HepG2 (cell line): Measurements from ENCODE around the gene BTBD19. TPM values are rescaled to one million over a fixed set of nuclear protein-coding genes. Genes with fewer than 3 reads are reported as not detected.

Source experiments
- ATAC-seq: fragments of 200-7000 bp; cut with Tn5 transposase; 3 replicates; pipeline ENCODE4 v1.9.1; 2020; ENCODE audit warnings: mild to moderate bottlenecking, moderate library complexity
- BruUV-seq: library from RNA; stranded (reverse); fragments of 400-500 nt; replicated peaks from 2 replicates; lab custom pipeline; 2021; lab: Mats Ljungman, UMichigan
- CTCF ChIA-PET: fragments of 300-600 bp; formaldehyde crosslinking; extraction: SDS; loops from one replicate; lab custom pipeline; 2021; ENCODE audit warnings: low total read pairs, inconsistent platforms, low intra/inter-chr PET ratio; lab: Yijun Ruan, JAX
- POLR2A ChIA-PET: fragments of 350-600 bp; sonication (Branson Sonifier 250); formaldehyde crosslinking; loops from one replicate; lab custom pipeline; 2020; ENCODE audit warnings: antibody characterized with exemption, inconsistent platforms; lab: Yijun Ruan, JAX
- DNase-seq: peaks from one replicate; pipeline ENCODE4 v3.0.0-alpha.2; 2015; ENCODE audit warnings: low spot score
- FAIRE-seq: peaks from 3 replicates; lab custom pipeline; 2011; peaks lifted over from hg19 to GRCh38; lab: Jason Lieb, UNC
- H2AFZ ChIP-seq: one replicate; pipeline ENCODE4 v1.6.1; 2011; ENCODE audit warnings: low read length, inconsistent platforms
- H3K27ac ChIP-seq: fragments of 300-600 bp; 3 replicates; pipeline ENCODE4 v1.8.0; 2011; ENCODE audit warnings: mixed run types, mild to moderate bottlenecking, mixed read lengths, low read length, inconsistent platforms; ENCODE audit not compliant: insufficient read depth; ENCODE audit errors: extremely low read length
- H3K27me3 ChIP-seq, 2 experiments: fragments of 200-600 bp in 1 of 2; 2 replicates in 1 of 2; 3 replicates in 1 of 2; pipeline versions ENCODE4 v1.6.0 to v1.8.0; 2011; ENCODE audit warnings: low read length in 2 of 2, mild to moderate bottlenecking in 2 of 2, moderate library complexity in 2 of 2, inconsistent platforms in 1 of 2; ENCODE audit not compliant: insufficient read depth in 2 of 2, control insufficient read depth in 1 of 2
- H3K36me3 ChIP-seq, 2 experiments: fragments of 200-600 bp in 1 of 2; replicated peaks in 1 of 2; 2 replicates in 1 of 2; 3 replicates in 1 of 2; pipeline versions ENCODE4 v1.5.1 to v1.8.0; 2011; ENCODE audit warnings: low read length in 2 of 2, inconsistent platforms in 1 of 2; ENCODE audit not compliant: insufficient read depth in 2 of 2, control insufficient read depth in 1 of 2
- H3K4me1 ChIP-seq: 2 replicates; pipeline ENCODE4 v1.5.1; 2012; ENCODE audit warnings: low read length, inconsistent platforms; ENCODE audit not compliant: insufficient read depth
- H3K4me2 ChIP-seq: 2 replicates; pipeline ENCODE4 v1.6.0; 2011; ENCODE audit warnings: low read depth, low read length, inconsistent platforms
- H3K4me3 ChIP-seq, 3 experiments: fragments of 200-600 bp in 1 of 3; sonication (generic), shearing (Covaris generic) in 1 of 3; replicated peaks in 1 of 3; 2 replicates each; pipeline ENCODE4 v1.5.1; 2011 to 2016; ENCODE audit warnings: low read length in 3 of 3, inconsistent platforms in 2 of 3, low read depth in 2 of 3, mild to moderate bottlenecking in 2 of 3, control low read depth in 1 of 3, mixed read lengths in 1 of 3; ENCODE audit not compliant: insufficient read depth in 1 of 3
- H3K79me2 ChIP-seq: one replicate; pipeline ENCODE4 v1.6.1; 2011; ENCODE audit warnings: low read length, inconsistent platforms; ENCODE audit not compliant: insufficient read depth
- H3K9ac ChIP-seq: 2 replicates; pipeline ENCODE4 v1.6.0; 2011; ENCODE audit warnings: mild to moderate bottlenecking, low read depth, low read length, inconsistent platforms; ENCODE audit not compliant: insufficient read depth
- H3K9me3 ChIP-seq: 2 replicates; pipeline ENCODE4 v1.5.1; 2012; ENCODE audit warnings: mild to moderate bottlenecking, low read length
- H4K20me1 ChIP-seq: 2 replicates; pipeline ENCODE4 v1.6.0; 2011; ENCODE audit warnings: inconsistent platforms, mild to moderate bottlenecking, low read length, moderate library complexity; ENCODE audit not compliant: insufficient read depth
- AFF4 ChIP-seq: sonication (generic); formaldehyde crosslinking; IDR thresholded peaks from 2 replicates; pipeline ENCODE4 v1.4.0; 2020; ENCODE audit warnings: missing genetic modification reagents
- HOXA5 ChIP-seq: sonication (generic); formaldehyde crosslinking; IDR thresholded peaks from 2 replicates; pipeline ENCODE4 v1.4.0; 2020; ENCODE audit warnings: missing genetic modification reagents
- SMAD1 ChIP-seq: sonication (generic); formaldehyde crosslinking; IDR thresholded peaks from 2 replicates; pipeline ENCODE4 v1.4.0; 2020; ENCODE audit warnings: missing genetic modification reagents, low read depth, mild to moderate bottlenecking, borderline replicate concordance
- SP140L ChIP-seq: sonication (generic); formaldehyde crosslinking; IDR thresholded peaks from 2 replicates; pipeline ENCODE4 v1.4.0; 2020; ENCODE audit warnings: missing genetic modification reagents, borderline replicate concordance
- ZBTB33 ChIP-seq: sonication (generic); formaldehyde crosslinking; IDR thresholded peaks from 2 replicates; pipeline ENCODE4 v1.4.0; 2020; ENCODE audit warnings: missing genetic modification reagents
- ZBTB7A ChIP-seq: sonication (generic); formaldehyde crosslinking; IDR thresholded peaks from 2 replicates; pipeline ENCODE4 v1.8.0; 2022; ENCODE audit warnings: mild to moderate bottlenecking, missing genetic modification reagents
- ZNF264 ChIP-seq: sonication (generic); formaldehyde crosslinking; IDR thresholded peaks from 2 replicates; pipeline ENCODE4 v1.4.0; 2020; ENCODE audit warnings: missing genetic modification reagents
- ZNF446 ChIP-seq: sonication (generic); formaldehyde crosslinking; IDR thresholded peaks from 2 replicates; pipeline ENCODE4 v1.5.0; 2020; ENCODE audit warnings: mild to moderate bottlenecking, missing genetic modification reagents
- ZNF564 ChIP-seq: sonication (generic); formaldehyde crosslinking; IDR thresholded peaks from 2 replicates; pipeline ENCODE4 v1.8.1; 2023; ENCODE audit warnings: mild to moderate bottlenecking, missing genetic modification reagents
- ZNF703 ChIP-seq: sonication (generic); formaldehyde crosslinking; IDR thresholded peaks from 2 replicates; pipeline ENCODE4 v1.5.1; 2020; ENCODE audit warnings: missing genetic modification reagents, mild to moderate bottlenecking, moderate library complexity, borderline replicate concordance
- ZNF709 ChIP-seq: sonication (generic); formaldehyde crosslinking; IDR thresholded peaks from 2 replicates; pipeline ENCODE4 v1.5.0; 2020; ENCODE audit warnings: mild to moderate bottlenecking, missing genetic modification reagents
- WGBS: methylation state at CpG from one replicate; pipeline ENCODE4 v1.1.6; 2017; ENCODE audit warnings: low lambda C conversion rate; 5-methylcytosine and 5-hydroxymethylcytosine counted together
- in situ Hi-C: cut with HindIII; loops from 2 replicates; pipeline ENCODE4 v1.10.0; 2017; ENCODE audit warnings: low pct_unique_long_range_greater_than_20kb; ENCODE audit not compliant: extremely low pct_ligation_motif_present
- intact Hi-C: fragments of 100-400 bp; cut with micrococcal nuclease; formaldehyde crosslinking; loops from one replicate; pipeline ENCODE4 v1.10.0; 2022; ENCODE audit not compliant: unreplicated experiment
- polyA plus RNA-seq, 8 experiments: library from polyadenylated mRNA; depleted of rRNA in 3 of 8; stranded (reverse) in 7 of 8; unstranded in 1 of 8; fragments of >200 nt; fragmentation: Illumina TruSeq in 4 of 8; extraction: Trizol in 4 of 8; gene quantifications; 2 replicates each; pipeline versions ENCODE4 v1.2.1 to v1.2.3, GENCODE V29; 2011 to 2016; ENCODE audit warnings: low read depth in 4 of 8, missing spikeins in 1 of 8, mixed read lengths in 1 of 8; ENCODE audit not compliant: insufficient read depth in 1 of 8
- total RNA-seq, 5 experiments: library from RNA; depleted of rRNA; stranded (reverse); fragments of >200 nt; fragmentation: Illumina TruSeq; extraction: Trizol; gene quantifications; 2 replicates each; pipeline ENCODE4 v1.2.3, GENCODE V29; 2016; ENCODE audit warnings: low read depth in 1 of 5

Gene BTBD19
- total and polyA plus RNA-seq, 2 of the 13 experiments (the other 11 are each of a cell fraction or from before 2014, with no cell fraction given), result 2.7 to 6.7 TPM

GRCh38 chr1:44857446-44857845 is 49.1 kb downstream of the BTBD19 start:
- no peak overlapping the region for H2AFZ ChIP-seq
- in situ Hi-C loops (no loop called here), intact Hi-C loops (no loop called here)
- 0 out of 2 replicates have a peak, but pooled peaks cover 7% of the 10 kb centered on the region for H3K4me1 ChIP-seq
- no peak for ATAC-seq
- H3K4me3 ChIP-seq, result no peak overlapping the region
- no peak for FAIRE-seq
- CTCF ChIA-PET, result no interaction called here
- no peak overlapping the region for H3K9ac ChIP-seq
- DNase-seq, result no peak
- BruUV-seq, result no TSS peak
- POLR2A ChIA-PET, result no interaction called here
- H3K36me3 ChIP-seq, result no peaks in the 10 kb centered on the region; a peak in 1 of 5 replicates
- H3K79me2 ChIP-seq, result no peaks in the 10 kb centered on the region
- no peaks in the 10 kb centered on the region for H3K9me3 ChIP-seq
- H3K27ac ChIP-seq, result no peak overlapping the region
- TF ChIP-seq ZNF264 (CRISPR knock-in tag), result no peak
- no peak for TF ChIP-seq ZNF709 (CRISPR knock-in tag)
- no peak for TF ChIP-seq ZNF446 (CRISPR knock-in tag)
- no peak for TF ChIP-seq ZBTB33 (CRISPR knock-in tag)
- TF ChIP-seq HOXA5 (CRISPR knock-in tag), result no peak
- TF ChIP-seq AFF4 (CRISPR knock-in tag), result no peak
- no peak for TF ChIP-seq ZBTB7A (CRISPR knock-in tag)
- no peak for TF ChIP-seq SMAD1
- TF ChIP-seq SP140L (CRISPR knock-in tag), result no peak
- TF ChIP-seq ZNF703, result no peak
- no peak for TF ChIP-seq ZNF564 (CRISPR knock-in tag)
- WGBS, result 96% methylated on average over 7 of the region's 7 CpGs
- H4K20me1 ChIP-seq, result no peaks in the 10 kb centered on the region
- H3K4me2 ChIP-seq, result no peak overlapping the region
- no peaks in the 10 kb centered on the region for H3K27me3 ChIP-seq
